DMS53 treated with DMSO at 0.1 percent for 48 hours (cell line): ENCODE measurements around the gene DSE.

Experiments used
- DNase-seq: peaks from one replicate; lab custom pipeline; 2025; ENCODE audit not compliant: unreplicated experiment; lab: John Stamatoyannopoulos, UW

Gene DSE

DNA sequence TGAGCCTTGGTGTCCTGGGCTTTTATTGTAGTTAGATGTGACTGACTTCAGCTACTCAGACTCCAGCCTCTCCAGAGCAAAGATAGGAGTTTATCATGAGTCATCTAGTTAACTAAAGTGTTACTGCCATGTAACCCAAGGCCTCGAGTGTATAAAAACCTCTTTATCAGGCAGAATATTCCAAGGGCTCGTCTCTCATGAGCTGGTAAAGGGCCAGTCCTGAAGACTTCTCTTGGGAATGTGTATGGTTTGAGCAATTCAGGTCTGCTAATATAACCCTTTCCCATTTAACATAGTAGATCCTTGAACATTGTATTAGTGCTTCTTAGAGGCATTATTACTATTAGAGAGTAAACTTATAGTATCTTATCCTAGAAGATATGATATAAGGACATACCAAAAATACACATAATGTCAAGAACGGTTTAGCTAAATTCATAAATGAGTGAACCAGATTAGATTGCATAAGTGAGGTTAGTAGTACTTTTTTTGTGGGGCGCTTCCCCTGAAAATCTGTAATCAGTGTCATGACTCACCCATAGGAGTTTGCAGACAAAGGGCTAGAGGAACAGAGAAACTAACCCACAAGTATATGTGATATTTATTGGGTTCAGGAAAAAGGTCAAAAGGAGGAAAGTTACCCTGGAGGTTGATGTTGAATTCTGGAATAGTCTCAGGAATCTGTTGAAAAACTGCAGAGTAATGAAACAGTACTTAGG, 16.0 kb downstream of the DSE start:
- no peak for DNase-seq

DNA sequence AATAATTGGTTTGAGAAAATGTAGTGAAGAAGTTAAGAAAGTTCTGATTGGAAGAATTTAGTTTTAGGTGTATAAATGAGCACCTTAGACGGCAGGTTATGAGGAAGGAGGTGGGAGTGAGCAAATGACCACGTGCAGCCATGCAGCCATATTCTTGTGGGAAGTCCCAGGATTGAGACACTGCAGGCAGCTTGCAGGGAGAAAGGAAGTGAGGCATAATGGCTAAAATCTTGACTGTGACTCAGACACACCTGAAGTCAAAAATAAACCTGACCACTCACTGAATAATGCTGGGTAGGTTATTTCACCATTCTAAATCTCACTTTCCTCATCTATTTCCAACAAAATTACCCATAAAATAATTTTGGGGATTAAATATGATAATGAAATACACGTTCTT, 16.6 kb downstream of the DSE start:
- no peak for DNase-seq

- DNase-seq = no peak
Measured at GRCh38 chr6:116388924-116389323, 18.2 kb downstream of the DSE start.

- no peak for DNase-seq
Measured at GRCh38 chr6:116389357-116389756, 18.6 kb downstream of the DSE start.

DNA sequence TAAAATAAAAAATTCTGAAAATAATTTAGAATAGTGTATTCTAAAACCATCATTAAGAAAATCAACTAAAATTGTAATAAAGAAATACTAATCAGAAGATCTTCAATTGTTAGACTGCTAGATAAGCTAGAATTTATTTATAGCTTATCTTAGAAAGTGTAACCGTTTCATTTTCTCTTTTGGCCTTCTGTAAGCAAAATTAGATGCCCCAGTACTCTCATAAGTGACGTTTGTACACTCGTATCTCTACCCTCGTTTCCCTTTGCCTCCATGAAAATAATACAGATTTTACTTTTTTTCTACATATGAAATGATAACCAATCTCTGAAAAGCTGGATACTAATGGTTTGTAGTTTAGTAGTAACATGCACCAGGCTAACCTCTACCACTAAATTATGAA, 19.8 kb downstream of the DSE start:
- no peak for DNase-seq

GRCh38 chr6:116392132-116393013, 21.6 kb downstream of the DSE start:
- no peak for DNase-seq

DNA sequence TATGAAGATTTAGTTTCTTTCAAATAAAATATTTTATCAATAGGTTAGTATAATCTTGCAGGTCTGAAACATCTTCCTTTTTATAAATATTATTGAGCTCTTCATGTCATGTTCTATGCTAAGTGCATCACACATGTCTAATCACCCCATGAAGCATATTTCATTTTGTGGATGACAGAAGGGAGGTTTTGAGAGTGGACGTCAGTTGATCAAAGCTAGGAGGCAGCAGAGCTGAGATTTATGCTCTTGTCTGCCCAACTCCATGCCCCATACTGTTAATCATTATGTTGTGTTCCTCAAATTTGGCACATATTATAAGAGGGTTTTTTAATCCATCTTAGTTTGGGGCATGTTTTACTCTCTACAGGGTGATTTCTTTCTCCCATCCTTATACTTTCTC, 22.7 kb downstream of the DSE start:
- no peak for DNase-seq

DNA sequence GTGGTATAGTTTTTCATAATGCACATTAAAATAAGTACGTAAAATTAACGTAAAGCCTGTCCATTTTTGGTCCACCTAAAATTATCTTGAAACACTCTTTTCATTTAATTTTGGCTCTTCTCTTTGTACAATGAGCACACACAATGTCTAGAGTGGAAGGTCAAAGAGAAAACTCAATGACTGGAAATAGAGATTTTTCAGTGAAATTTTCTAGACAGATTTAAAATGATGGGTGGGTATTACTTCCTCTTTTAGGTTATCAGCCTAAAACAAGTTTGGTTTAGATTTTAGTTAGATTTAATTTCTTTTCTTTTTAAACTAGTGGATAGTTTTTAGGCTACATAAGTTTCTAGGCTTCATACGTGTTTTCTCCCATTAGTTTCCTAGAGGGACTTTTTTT, 24.9 kb downstream of the DSE start:
- DNase-seq = no peak

DNA sequence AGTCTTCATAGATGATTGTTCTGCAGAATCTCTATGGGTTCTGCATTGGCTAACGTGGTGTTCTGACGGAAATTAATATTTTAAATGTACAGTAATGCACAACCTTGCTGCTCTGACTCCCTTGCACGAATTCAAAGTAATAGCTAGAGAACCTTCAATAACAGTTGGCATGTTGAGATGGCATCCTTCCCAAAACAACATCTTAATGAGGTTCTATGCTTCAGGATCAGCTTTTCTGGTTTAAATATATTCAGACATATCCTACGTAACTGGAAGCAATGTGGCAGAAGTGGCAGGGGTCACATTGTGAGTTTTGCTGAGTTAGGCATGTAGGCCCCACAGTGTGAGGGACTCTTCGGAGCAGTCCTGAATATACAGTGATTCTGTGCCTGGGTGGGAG, 25.7 kb downstream of the DSE start:
- DNase-seq = no peak

DNA sequence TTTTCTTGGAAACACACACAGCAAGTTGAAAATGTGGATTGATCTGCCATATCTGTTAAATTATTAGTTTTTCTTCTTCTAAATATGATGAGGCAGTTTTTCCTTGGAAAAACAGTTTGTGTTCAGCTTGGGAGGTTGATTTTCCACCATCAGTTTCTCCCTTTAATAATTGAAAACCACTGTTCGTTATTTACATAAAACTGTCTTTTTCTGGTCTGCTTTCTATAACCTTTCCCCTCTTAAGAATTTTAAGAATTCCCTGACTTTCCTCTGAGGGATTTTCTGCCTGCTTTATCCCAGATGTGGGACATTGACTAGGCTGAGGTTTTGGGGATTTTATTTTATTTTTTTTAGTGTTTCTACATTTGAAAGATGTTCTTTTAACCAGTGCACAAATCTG, 27.2 kb downstream of the DSE start:
- DNase-seq = no peak

- DNase-seq = peak; percentile 17
Measured at GRCh38 chr6:116398316-116399010, 27.7 kb downstream of the DSE start.

GRCh38 chr6:116399287-116399686, 28.5 kb downstream of the DSE start:
- DNase-seq = no peak

DNA sequence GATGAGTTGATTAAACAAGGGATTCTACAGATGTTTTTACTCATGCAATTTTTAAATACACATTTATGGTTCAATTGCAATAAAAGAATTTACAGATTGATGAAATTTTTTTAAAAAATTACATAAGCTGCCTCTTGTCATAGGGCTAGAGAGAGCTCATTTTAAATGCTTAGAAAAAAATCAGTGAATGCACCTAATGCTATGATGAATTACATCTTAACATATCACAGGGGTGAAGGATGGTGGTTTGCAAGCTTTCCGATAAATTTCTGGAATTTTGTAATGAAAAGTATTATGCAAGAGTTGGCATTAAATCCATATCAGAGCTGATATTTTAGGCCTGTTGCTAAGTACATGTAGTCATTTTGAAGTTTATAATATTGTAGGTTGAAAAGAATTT, 29.6 kb downstream of the DSE start:
- no peak for DNase-seq

DNA sequence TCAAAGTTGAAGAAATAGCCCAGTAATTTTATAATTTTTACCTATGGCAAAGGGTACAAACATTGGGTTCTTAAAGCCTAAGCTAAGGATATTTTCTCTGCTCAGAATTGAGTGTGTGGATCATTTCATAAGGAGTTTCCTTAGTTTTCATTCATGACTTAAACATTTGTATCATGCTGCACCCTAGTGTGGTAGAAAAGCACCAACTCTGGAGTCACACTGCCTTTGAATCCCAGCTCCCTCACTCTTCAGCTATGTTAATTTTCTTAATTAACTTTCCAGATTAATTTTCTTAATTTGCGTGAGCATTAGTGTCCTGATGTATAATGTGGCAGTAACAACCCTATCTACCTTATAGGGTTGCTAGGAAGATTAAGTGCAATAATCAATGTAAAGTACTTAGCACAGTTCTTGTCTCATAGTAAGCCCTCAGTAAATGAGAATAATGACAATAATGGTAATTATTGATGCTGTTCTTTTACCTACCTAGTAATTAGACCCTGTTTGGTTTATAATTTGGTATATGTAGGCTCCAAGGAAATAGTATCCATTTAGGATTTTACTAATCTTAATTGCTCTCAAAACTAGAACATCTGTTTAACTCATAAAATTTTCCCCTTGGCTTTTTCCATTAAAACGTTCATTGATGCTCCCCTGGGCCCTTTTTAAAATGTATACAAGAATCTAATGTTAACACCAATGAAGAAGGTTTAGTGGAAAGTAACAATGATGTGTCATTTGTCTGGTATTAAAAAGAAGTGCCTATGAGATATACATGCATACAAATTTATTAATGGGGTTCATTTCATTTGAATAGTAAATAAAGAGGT, 31.6 kb downstream of the DSE start:
- DNase-seq = no peak

DNA sequence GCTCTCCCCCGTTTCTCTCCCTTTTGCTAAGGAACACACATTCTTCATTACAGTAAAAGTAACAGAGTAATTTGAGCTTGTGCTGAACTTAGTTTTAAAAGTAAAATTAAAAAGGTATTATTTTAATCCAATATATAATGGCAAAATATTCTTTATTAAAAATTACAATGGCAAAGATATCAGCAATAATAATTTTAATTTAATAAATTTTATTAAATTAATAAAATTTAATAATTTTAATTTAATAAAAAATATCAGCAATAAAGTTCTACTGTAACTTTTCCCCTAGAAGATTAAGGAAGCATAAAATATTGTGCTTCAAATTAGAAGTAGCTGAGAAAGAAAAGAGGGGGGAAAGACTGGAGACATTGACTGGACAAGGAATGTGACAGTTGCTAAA, 32.5 kb downstream of the DSE start:
- DNase-seq = no peak

DNA sequence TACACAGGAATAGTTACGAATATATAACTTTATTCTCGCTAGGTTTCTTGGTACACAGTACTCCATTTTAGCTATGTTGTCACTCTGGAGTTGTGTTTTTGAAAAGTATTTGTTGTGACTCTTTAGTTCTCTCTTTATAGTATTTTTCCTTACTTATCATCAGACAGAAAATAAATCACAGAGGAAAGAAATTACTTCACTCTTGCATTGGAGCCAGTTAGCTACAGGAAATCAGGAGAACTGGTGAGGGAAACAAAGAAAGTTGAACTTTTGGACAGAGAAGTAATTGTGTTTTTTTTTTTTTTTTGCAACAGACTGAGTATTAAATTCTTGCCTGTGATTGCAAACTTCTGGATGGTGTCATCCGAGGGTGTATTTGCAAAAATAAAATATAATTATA, 33.9 kb downstream of the DSE start:
- no peak for DNase-seq

GRCh38 chr6:116405138-116405537, 34.4 kb downstream of the DSE start:
- DNase-seq = no peak

GRCh38 chr6:116405652-116406356, 35.1 kb downstream of the DSE start:
- DNase-seq = no peak

GRCh38 chr6:116406678-116407345, 36.1 kb downstream of the DSE start:
- DNase-seq = no peak

GRCh38 chr6:116408491-116408890, 37.7 kb downstream of the DSE start:
- no peak for DNase-seq
